IMR-90 (cell line): ENCODE data around the gene CEMIP2. TPM values are rescaled to one million over a fixed set of nuclear protein-coding genes. Genes with fewer than 3 reads are reported as not detected.

Source experiments
- ATAC-seq: fragments of 200-7000 bp; cut with Tn5 transposase; 2 replicates; pipeline ENCODE4 v1.9.1; 2020; ENCODE audit warnings: low read depth, mild to moderate bottlenecking, moderate library complexity
- BruUV-seq: library from RNA; stranded (reverse); fragments of 400-500 nt; replicated peaks from 2 replicates; lab custom pipeline; 2021; lab: Mats Ljungman, UMichigan
- CTCF ChIA-PET: fragments of 300-600 bp; formaldehyde crosslinking; extraction: SDS; loops from one replicate; lab custom pipeline; 2021; ENCODE audit warnings: antibody characterized with exemption; lab: Yijun Ruan, JAX
- POLR2A ChIA-PET: fragments of 300-600 bp; sonication (Branson Sonifier 250); formaldehyde crosslinking; loops from one replicate; lab custom pipeline; 2022; ENCODE audit warnings: antibody characterized with exemption; ENCODE audit not compliant: unreplicated experiment; lab: Charles Lee
- DNase-seq: peaks from one replicate; pipeline ENCODE4 v3.0.0; 2013
- H2AFZ ChIP-seq: replicated peaks from 2 replicates; pipeline ENCODE3; 2013; ENCODE audit warnings: low read length, mild to moderate bottlenecking; ENCODE audit not compliant: poor library complexity
- H2AK5ac ChIP-seq: 2 replicates; pipeline ENCODE4 v1.6.1; 2013; ENCODE audit warnings: low read depth, low read length, inconsistent platforms
- H2AK9ac ChIP-seq: replicated peaks from 2 replicates; pipeline ENCODE3; 2013; ENCODE audit warnings: mild to moderate bottlenecking, low read depth, low read length, moderate library complexity; ENCODE audit not compliant: poor library complexity
- H2BK120ac ChIP-seq: 2 replicates; pipeline ENCODE4 v1.6.1; 2013; ENCODE audit warnings: low read depth, low read length, inconsistent platforms
- H2BK15ac ChIP-seq: 3 replicates; pipeline ENCODE4 v1.6.1; 2013; ENCODE audit warnings: low read depth, low read length, inconsistent platforms
- H2BK20ac ChIP-seq: 2 replicates; pipeline ENCODE4 v1.6.1; 2013; ENCODE audit warnings: low read depth, mild to moderate bottlenecking, inconsistent platforms, low read length, moderate library complexity
- H2BK5ac ChIP-seq: 2 replicates; pipeline ENCODE4 v1.6.1; 2013; ENCODE audit warnings: mild to moderate bottlenecking, low read depth, low read length, inconsistent platforms; ENCODE audit not compliant: poor library complexity, severe bottlenecking
- H3K14ac ChIP-seq: replicated peaks from 2 replicates; pipeline ENCODE4 v1.6.1; 2013; ENCODE audit warnings: low read depth, low read length, inconsistent platforms
- H3K18ac ChIP-seq: 2 replicates; pipeline ENCODE4 v1.6.1; 2013; ENCODE audit warnings: low read depth, low read length, control low read depth
- H3K23ac ChIP-seq: 2 replicates; pipeline ENCODE4 v1.6.1; 2013; ENCODE audit warnings: low read depth, low read length, inconsistent platforms
- H3K27ac ChIP-seq: 2 replicates; pipeline ENCODE4 v1.5.1; 2013; ENCODE audit warnings: mild to moderate bottlenecking, control low read depth, low read length; ENCODE audit not compliant: insufficient read depth
- H3K27me3 ChIP-seq: 2 replicates; pipeline ENCODE4 v1.6.1; 2013; ENCODE audit warnings: low read length; ENCODE audit not compliant: control insufficient read depth, insufficient read depth
- H3K36me3 ChIP-seq: 2 replicates; pipeline ENCODE4 v1.6.1; 2013; ENCODE audit warnings: low read length, mixed read lengths; ENCODE audit not compliant: control insufficient read depth, insufficient read depth
- H3K4ac ChIP-seq: 2 replicates; pipeline ENCODE4 v1.6.1; 2013; ENCODE audit warnings: low read depth, low read length, inconsistent platforms
- H3K4me1 ChIP-seq: 2 replicates; pipeline ENCODE4 v1.6.1; 2013; ENCODE audit warnings: low read length, mixed read lengths; ENCODE audit not compliant: control insufficient read depth, insufficient read depth
- H3K4me2 ChIP-seq: 2 replicates; pipeline ENCODE4 v1.6.1; 2013; ENCODE audit warnings: low read depth, mild to moderate bottlenecking, control low read depth, low read length, moderate library complexity
- H3K4me3 ChIP-seq: 2 replicates; pipeline ENCODE4 v1.5.1; 2013; ENCODE audit warnings: low read depth, mild to moderate bottlenecking, control low read depth, low read length, moderate library complexity; ENCODE audit not compliant: insufficient read depth
- H3K56ac ChIP-seq: 2 replicates; pipeline ENCODE4 v1.6.1; 2013; ENCODE audit warnings: low read length, inconsistent platforms; ENCODE audit not compliant: insufficient read depth; ENCODE audit errors: extremely low read depth
- H3K79me1 ChIP-seq, 2 experiments: 2 replicates each; pipeline ENCODE4 v1.6.1; 2013; ENCODE audit warnings: low read length in 2 of 2, inconsistent platforms in 1 of 2, low read depth in 1 of 2
- H3K9ac ChIP-seq: 2 replicates; pipeline ENCODE4 v1.6.1; 2013; ENCODE audit warnings: low read depth, low read length, control low read depth
- H3K9me1 ChIP-seq: 2 replicates; pipeline ENCODE4 v1.6.1; 2013; ENCODE audit warnings: low read length, inconsistent platforms; ENCODE audit not compliant: insufficient read depth
- H3K9me3 ChIP-seq: 2 replicates; pipeline ENCODE4 v1.6.1; 2013; ENCODE audit warnings: low read length; ENCODE audit not compliant: control insufficient read depth, insufficient read depth
- H4K20me1 ChIP-seq: 2 replicates; pipeline ENCODE4 v1.6.1; 2013; ENCODE audit warnings: low read length, inconsistent platforms; ENCODE audit not compliant: insufficient read depth
- H4K5ac ChIP-seq: 2 replicates; pipeline ENCODE4 v1.6.1; 2013; ENCODE audit warnings: mild to moderate bottlenecking, low read depth, low read length, control low read depth
- H4K8ac ChIP-seq, 2 experiments: 2 replicates each; pipeline ENCODE4 v1.6.1; 2013; ENCODE audit warnings: low read depth in 2 of 2, low read length in 2 of 2, control low read depth in 1 of 2, inconsistent platforms in 1 of 2
- H4K91ac ChIP-seq: 2 replicates; pipeline ENCODE4 v1.6.1; 2013; ENCODE audit warnings: low read depth, low read length, inconsistent platforms; ENCODE audit not compliant: insufficient read depth
- CEBPB ChIP-seq: IDR thresholded peaks from 2 replicates; pipeline ENCODE4 v1.6.1; 2012; ENCODE audit warnings: low read depth, low read length, improper control_type of control experiment
- POLR2A ChIP-seq: IDR thresholded peaks from 2 replicates; pipeline ENCODE4 v1.6.1; 2012; ENCODE audit warnings: mild to moderate bottlenecking, low read depth, low read length
- WGBS, 2 experiments: methylation state at CpG; one replicate each; pipeline versions ENCODE4 v1.1.5 to v1.1.7; 2013; ENCODE audit warnings: missing lambda C conversion rate in 2 of 2; ENCODE audit not compliant: insufficient read length in 1 of 2; ENCODE audit errors: extremely low coverage in 2 of 2; 5-methylcytosine and 5-hydroxymethylcytosine counted together
- dilution Hi-C: fragments of 300-500 bp; cut with HindIII; formaldehyde crosslinking; loops from one replicate; pipeline ENCODE4 v1.14.3; 2018; ENCODE audit warnings: low sequenced_read_pairs; ENCODE audit not compliant: unreplicated experiment
- in situ Hi-C: fragments of 300-500 bp; cut with MboI; formaldehyde crosslinking; loops from 3 replicates; pipeline ENCODE4 v1.14.3; 2019; ENCODE audit warnings: low sequenced_read_pairs, inconsistent platforms, mixed read lengths
- intact Hi-C: fragments of 100-400 bp; cut with micrococcal nuclease; formaldehyde crosslinking; loops from 2 replicates; pipeline ENCODE4 v1.10.0; 2022
- polyA plus RNA-seq, 3 experiments: library from polyadenylated mRNA; depleted of rRNA; stranded (reverse); fragments of >200 nt; gene quantifications; 2 replicates each; pipeline ENCODE4 v1.2.3, GENCODE V29; 2012; ENCODE audit warnings: low replicate concordance in 1 of 3
- total RNA-seq: library from RNA; depleted of rRNA; stranded (reverse); fragments of >200 nt; gene quantifications from 2 replicates; pipeline ENCODE4 v1.2.3, GENCODE V29; 2012

The CEMIP2 gene
- total and polyA plus RNA-seq, 2 of the 4 experiments (the other 2 are of a cell fraction): 65.2 to 67.4 TPM

DNA sequence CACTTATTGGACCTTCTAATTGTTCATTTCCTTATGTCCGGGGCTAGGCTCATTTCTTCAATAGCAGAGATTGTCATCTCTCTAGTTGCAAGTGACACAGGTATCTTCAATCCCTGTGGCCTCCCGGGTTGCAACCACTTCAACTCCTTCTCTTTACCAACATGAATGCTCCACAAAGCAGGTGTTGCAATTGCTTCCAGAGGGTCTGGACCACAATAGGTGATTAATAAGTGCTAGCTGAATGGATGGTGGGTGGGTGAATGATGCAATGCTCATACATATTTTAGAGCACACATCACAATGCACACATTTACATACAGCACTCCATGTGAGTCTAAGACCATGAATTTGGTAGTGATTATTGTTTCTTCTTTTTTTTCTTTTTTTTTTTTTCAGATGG is 2.6 kb downstream of the CEMIP2 start:
- Histone ChIP-seq H3K4ac (peak overlapping the region; percentile 10; the same call in 1 of the 2 replicates), H3K36me3 (no peaks in the 10 kb centered on the region), H4K20me1 (peaks cover 37% of the 10 kb centered on the region), H3K27ac (no peak overlapping the region), H2BK20ac (no peak overlapping the region; the same call in 1 of the 2 replicates), H2BK5ac (no peak overlapping the region), H3K79me1 (peaks cover 8 to 48% of the 10 kb centered on the region in 2 experiments; a peak in 3 of 4 replicates), H2AK5ac (no peak overlapping the region), H3K9me1 (peaks cover 17% of the 10 kb centered on the region), H3K9me3 (no peaks in the 10 kb centered on the region), H2BK15ac (no peak overlapping the region), H3K14ac (no peak overlapping the region; the same call in 1 of the 2 replicates), H3K56ac (no peak overlapping the region), H4K91ac (no peak overlapping the region), H3K9ac (no peak overlapping the region), H2BK120ac (no peak overlapping the region), H4K5ac (no peak overlapping the region), H3K4me2 (peak overlapping the region; percentile 68; the same call in 1 of the 2 replicates), H3K18ac (no peak overlapping the region), H3K4me1 (peaks cover 17% of the 10 kb centered on the region), H3K4me3 (no peak overlapping the region), H4K8ac (no peak overlapping the region), H3K23ac (peak overlapping the region; percentile 76; the same call in 1 of the 2 replicates), H3K27me3 (0 out of 2 replicates have a peak, but pooled peaks cover 1% of the 10 kb centered on the region), H2AK9ac (no peak overlapping the region), H2AFZ (no peak overlapping the region)
- 80% methylated on average over 1 of the region's 2 CpGs; no CpG with 5 or more reads in 1 of the 2 experiments for WGBS, 2 experiments
- dilution Hi-C loops (no loop called here), in situ Hi-C loops (loop anchor here (5.0 kb wide), 1 partner anchor 43 kb away; no protein-coding TSS in a partner anchor), intact Hi-C loops (loop anchor here (10.0 kb wide), 1 partner anchor 811 kb away; no protein-coding TSS in a partner anchor)
- TF ChIP-seq POLR2A (no peak), CEBPB (peak; percentile 92)
- ATAC-seq (no peak), DNase-seq (peak; percentile 72)
- CTCF ChIA-PET: interaction anchor here (0.7 kb wide), 1 partner anchor 17 kb away, joined by 8 read pairs; no protein-coding TSS in a partner anchor
- no TSS peak for BruUV-seq
- POLR2A ChIA-PET: no interaction called here
